ENCODE data around the gene NPHS2. TPM values are rescaled to one million over a fixed set of nuclear protein-coding genes. Genes with fewer than 3 reads are reported as not detected.

NPHS2 gene
- total and polyA plus RNA-seq, 11 donors = not detected

- peaks cover 0 to 32% (median 7%) of the 10 kb centered on the region in 9 donors for H3K27me3 ChIP-seq
- no peak overlapping the region for H3K4me3 ChIP-seq
- ATAC-seq (no peak), DNase-seq (no peak)
- H3K27ac ChIP-seq = no peak overlapping the region
- no peak for TF ChIP-seq POLR2A (IDR thresholded peaks at IDR 0.05)
- no peak for TF ChIP-seq CTCF (IDR thresholded peaks at IDR 0.05)
- peaks cover 0 to 9% (median 0%) of the 10 kb centered on the region in 12 donors for H3K4me1 ChIP-seq
- intact Hi-C loops (cut with DNase I) = no loop called here
- WGBS, 4 donors = 87 to 90% (median 87%) methylated on average over 5 of the region's 5 CpGs
- H3K36me3 ChIP-seq = no peaks in the 10 kb centered on the region
- H3K9me3 ChIP-seq = no peaks in the 10 kb centered on the region
Measured at GRCh38 chr1:179583771-179584320, 8.1 kb upstream of the NPHS2 start.

GRCh38 chr1:179576509-179576908, 761 bp upstream of the NPHS2 start:
- no peak for DNase-seq
- H3K36me3 ChIP-seq = no peaks in the 10 kb centered on the region
- TF ChIP-seq CTCF (IDR thresholded peaks at IDR 0.05) (no peak), POLR2A (IDR thresholded peaks at IDR 0.05) (no peak)
- peaks cover 0 to 6% (median 0%) of the 10 kb centered on the region in 12 donors for H3K4me1 ChIP-seq
- H3K27ac ChIP-seq = no peak overlapping the region
- H3K4me3 ChIP-seq = no peak overlapping the region
- no peaks in the 10 kb centered on the region for H3K9me3 ChIP-seq
- intact Hi-C loops (cut with DNase I) = no loop called here
- 25 to 36% (median 29%) methylated on average over 5 of the region's 5 CpGs for WGBS, 4 donors
- H3K27me3 ChIP-seq = peaks cover 21 to 69% (median 30%) of the 10 kb centered on the region in 9 donors
- no peak for ATAC-seq

- no peak for DNase-seq
- Histone ChIP-seq H3K4me1 (no peaks in the 10 kb centered on the region), H3K4me3 (no peak overlapping the region), H3K36me3 (no peaks in the 10 kb centered on the region), H3K27me3 (peaks cover 0 to 3% (median 0%) of the 10 kb centered on the region in 9 donors), H3K9me3 (peaks cover 0 to 3% (median 0%) of the 10 kb centered on the region in 12 donors), H3K27ac (no peak overlapping the region)
- no peak for TF ChIP-seq CTCF (IDR thresholded peaks at IDR 0.05)
- TF ChIP-seq POLR2A (IDR thresholded peaks at IDR 0.05) = no peak
- intact Hi-C loops (cut with DNase I) = no loop called here
- no peak for ATAC-seq
- 77 to 91% (median 87%) methylated on average over 1 of the region's 1 CpG for WGBS, 4 donors
Measured at GRCh38 chr1:179558078-179558477, 17.7 kb downstream of the NPHS2 start.

GRCh38 chr1:179554427-179554826, 21.3 kb downstream of the NPHS2 start:
- no peaks in the 10 kb centered on the region for H3K36me3 ChIP-seq
- intact Hi-C loops (cut with DNase I) = no loop called here
- no peaks in the 10 kb centered on the region for H3K27me3 ChIP-seq
- no peaks in the 10 kb centered on the region for H3K9me3 ChIP-seq
- TF ChIP-seq POLR2A (IDR thresholded peaks at IDR 0.05) = no peak
- no peak for TF ChIP-seq CTCF (IDR thresholded peaks at IDR 0.05)
- no peak for DNase-seq
- H3K4me3 ChIP-seq = no peak overlapping the region
- peaks cover 0 to 6% (median 0%) of the 10 kb centered on the region in 12 donors for H3K4me1 ChIP-seq
- no peak overlapping the region for H3K27ac ChIP-seq
- ATAC-seq = no peak
